Measurements from ENCODE around the gene SLC26A11.
"Not testable (repeated sequence)": the region's sequence is repeated elsewhere in the genome, so short reads cannot be mapped to it uniquely, and the experiment has no call there.

The SLC26A11 gene

GRCh38 chr17:80219013-80219762, 1.0 kb upstream of the SLC26A11 start:
- peak; percentile 66 to 97 (median 92) for DNase-seq

- DNase-seq, result no peak
Measured at GRCh38 chr17:80219763-80220053, 519 bp upstream of the SLC26A11 start.

GRCh38 chr17:80220736-80221215, 549 bp downstream of the SLC26A11 start:
- peak in 1 of 5 experiments; percentile 19 for DNase-seq

GRCh38 chr17:80221351-80222105, 1.3 kb downstream of the SLC26A11 start:
- DNase-seq, result no peak

GRCh38 chr17:80222376-80223141, 2.3 kb downstream of the SLC26A11 start:
- DNase-seq, result no peak

GRCh38 chr17:80223142-80223815, 3.1 kb downstream of the SLC26A11 start:
- DNase-seq, result no peak

- no peak for DNase-seq
Measured at GRCh38 chr17:80223838-80224497, 3.7 kb downstream of the SLC26A11 start.

GRCh38 chr17:80224683-80225082, 4.5 kb downstream of the SLC26A11 start:
- no peak for DNase-seq

- no peak for DNase-seq
Measured at GRCh38 chr17:80225230-80225629, 5.0 kb downstream of the SLC26A11 start.

GRCh38 chr17:80227156-80227555, 6.9 kb downstream of the SLC26A11 start:
- no peak for DNase-seq

- no peak for DNase-seq
Measured at GRCh38 chr17:80227666-80228065, 7.4 kb downstream of the SLC26A11 start.

GRCh38 chr17:80228477-80228876, 8.2 kb downstream of the SLC26A11 start:
- DNase-seq, result no peak

GRCh38 chr17:80229011-80229410, 8.8 kb downstream of the SLC26A11 start:
- DNase-seq, result no peak

GRCh38 chr17:80232438-80232837, 12.2 kb downstream of the SLC26A11 start:
- no peak for DNase-seq

- no peak for DNase-seq
Measured at GRCh38 chr17:80233202-80233601, 13.0 kb downstream of the SLC26A11 start.

GRCh38 chr17:80236911-80237310, 16.7 kb downstream of the SLC26A11 start:
- no peak for DNase-seq

GRCh38 chr17:80237386-80237785, 17.2 kb downstream of the SLC26A11 start:
- DNase-seq, result no peak

GRCh38 chr17:80242505-80242904, 22.3 kb downstream of the SLC26A11 start:
- DNase-seq, result no peak

GRCh38 chr17:80243526-80244433, 23.6 kb downstream of the SLC26A11 start:
- no peak for DNase-seq

- not testable (repeated sequence) for DNase-seq
Measured at GRCh38 chr17:80244448-80244847, 24.2 kb downstream of the SLC26A11 start.

GRCh38 chr17:80244871-80245509, 24.8 kb downstream of the SLC26A11 start:
- DNase-seq, result no peak

Data from T-helper 2 cell (primary cell).